Caco-2 (cell line): Measurements from ENCODE around the gene MEDAG. TPM values are rescaled to one million over a fixed set of nuclear protein-coding genes. Genes with fewer than 3 reads are reported as not detected.

ENCODE experiments used
- BruUV-seq: library from RNA; stranded (reverse); fragments of 400-500 nt; replicated peaks from 2 replicates; lab custom pipeline; 2021; lab: Mats Ljungman, UMichigan
- CTCF ChIA-PET: fragments of 300-600 bp; sonication (Branson Sonifier 250); formaldehyde crosslinking; loops from one replicate; lab custom pipeline; 2022; ENCODE audit warnings: antibody characterized with exemption; lab: Charles Lee
- POLR2A ChIA-PET: fragments of 300-600 bp; sonication (Branson Sonifier 250); formaldehyde crosslinking; loops from one replicate; lab custom pipeline; 2022; ENCODE audit warnings: antibody characterized with exemption; lab: Charles Lee
- DNase-seq, 2 experiments: peaks; one replicate each; pipeline versions ENCODE4 v3.0.0 to v3.0.0-alpha.2; 2020 to 2022
- H3K27me3 ChIP-seq: replicated peaks from 2 replicates; pipeline ENCODE4 v1.6.0; 2011; ENCODE audit warnings: low read length; ENCODE audit not compliant: control insufficient read depth, insufficient read depth
- H3K36me3 ChIP-seq: 2 replicates; pipeline ENCODE4 v1.5.1; 2011; ENCODE audit warnings: low read length; ENCODE audit not compliant: control insufficient read depth, insufficient read depth
- H3K4me1 ChIP-seq: fragments of 250-450 bp; sonication (Bioruptor Pico); 2 replicates; pipeline ENCODE4 v1.5.1; 2020; ENCODE audit warnings: mild to moderate bottlenecking
- H3K4me3 ChIP-seq: 2 replicates; pipeline ENCODE4 v1.5.1; 2011; ENCODE audit warnings: low read depth, mild to moderate bottlenecking, control low read depth, low read length
- H3K9me3 ChIP-seq: fragments of 250-450 bp; sonication (Bioruptor Pico); 2 replicates; pipeline ENCODE4 v1.5.1; 2020; ENCODE audit warnings: mild to moderate bottlenecking, moderate library complexity
- H3K27ac Mint-ChIP-seq: one replicate; pipeline ENCODE4 v1.8.0; 2022; ENCODE audit warnings: mixed read lengths; ENCODE audit not compliant: unreplicated experiment
- H3K27me3 Mint-ChIP-seq: one replicate; pipeline ENCODE4 v1.8.0; 2022; ENCODE audit warnings: mixed read lengths; ENCODE audit not compliant: insufficient read depth, unreplicated experiment
- H3K36me3 Mint-ChIP-seq: one replicate; pipeline ENCODE4 v1.8.0; 2022; ENCODE audit warnings: mild to moderate bottlenecking, mixed read lengths; ENCODE audit not compliant: insufficient read depth, unreplicated experiment
- H3K4me1 Mint-ChIP-seq: one replicate; pipeline ENCODE4 v1.8.0; 2022; ENCODE audit warnings: low read depth, mixed read lengths; ENCODE audit not compliant: unreplicated experiment
- H3K4me3 Mint-ChIP-seq: one replicate; pipeline ENCODE4 v1.8.0; 2022; ENCODE audit warnings: mild to moderate bottlenecking, moderate library complexity, mixed read lengths; ENCODE audit not compliant: unreplicated experiment
- H3K9me3 Mint-ChIP-seq: one replicate; pipeline ENCODE4 v1.8.0; 2022; ENCODE audit warnings: mixed read lengths; ENCODE audit not compliant: unreplicated experiment
- intact Hi-C: fragments of 100-400 bp; cut with micrococcal nuclease; formaldehyde crosslinking; loops from one replicate; pipeline ENCODE4 v1.10.0; 2022; ENCODE audit not compliant: unreplicated experiment
- total RNA-seq: library from RNA; stranded (reverse); gene quantifications from 2 replicates; pipeline ENCODE4 v1.2.3, GENCODE V29; 2022
- TF ChIP-seq, protein P1 (sequence below), 2 experiments: fragments of 200-600 bp in 1 of 2; IDR thresholded peaks; 1 replicate in 1 of 2; 2 replicates in 1 of 2; pipeline versions ENCODE4 v1.5.1 to v1.8.0; 2011 to 2022; ENCODE audit warnings: antibody characterized with exemption in 1 of 2, control low read depth in 1 of 2, inconsistent platforms in 1 of 2, low read depth in 1 of 2, low read length in 1 of 2, mild to moderate bottlenecking in 1 of 2, moderate library complexity in 1 of 2; ENCODE audit not compliant: insufficient read depth in 1 of 2, severe bottlenecking in 1 of 2, unreplicated experiment in 1 of 2

Gene MEDAG
- total RNA-seq, 1 experiment from 2014 or later: not detected

DNA sequence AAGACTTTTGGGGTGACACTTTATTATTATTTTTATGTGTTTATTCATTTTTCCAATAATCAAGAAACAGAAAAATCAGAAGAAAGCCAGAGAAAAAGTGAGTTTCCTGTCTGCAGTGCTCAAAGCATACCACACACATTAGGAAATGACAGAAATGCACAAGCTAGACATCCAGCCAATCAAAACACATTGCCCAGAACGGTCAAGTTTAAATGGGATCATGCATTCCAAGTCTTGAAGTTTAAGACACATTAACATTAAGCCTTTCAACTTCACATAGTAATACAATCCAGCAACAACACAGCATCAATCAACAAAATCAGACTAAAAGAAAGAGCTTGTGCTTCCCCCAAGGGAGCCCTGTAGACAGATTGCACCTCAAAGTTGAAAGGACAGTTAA is 28.7 kb upstream of the MEDAG start:
- H3K9me3 Mint-ChIP-seq: no peaks in the 10 kb centered on the region
- intact Hi-C loops: no loop called here
- no peaks in the 10 kb centered on the region for H3K36me3 Mint-ChIP-seq
- no peak for DNase-seq
- H3K4me1 Mint-ChIP-seq: no peaks in the 10 kb centered on the region
- no peak overlapping the region for H3K4me3 Mint-ChIP-seq
- H3K27me3 Mint-ChIP-seq: peaks cover 4% of the 10 kb centered on the region
- no peaks in the 10 kb centered on the region for H3K9me3 ChIP-seq
- H3K4me3 ChIP-seq: no peak overlapping the region
- ChIA-PET POLR2A (no interaction called here), CTCF (no interaction called here)
- H3K27ac Mint-ChIP-seq: no peak overlapping the region
- BruUV-seq: no TSS peak
- no peaks in the 10 kb centered on the region for H3K36me3 ChIP-seq
- no peaks in the 10 kb centered on the region for H3K4me1 ChIP-seq
- TF ChIP-seq, protein P1, sequence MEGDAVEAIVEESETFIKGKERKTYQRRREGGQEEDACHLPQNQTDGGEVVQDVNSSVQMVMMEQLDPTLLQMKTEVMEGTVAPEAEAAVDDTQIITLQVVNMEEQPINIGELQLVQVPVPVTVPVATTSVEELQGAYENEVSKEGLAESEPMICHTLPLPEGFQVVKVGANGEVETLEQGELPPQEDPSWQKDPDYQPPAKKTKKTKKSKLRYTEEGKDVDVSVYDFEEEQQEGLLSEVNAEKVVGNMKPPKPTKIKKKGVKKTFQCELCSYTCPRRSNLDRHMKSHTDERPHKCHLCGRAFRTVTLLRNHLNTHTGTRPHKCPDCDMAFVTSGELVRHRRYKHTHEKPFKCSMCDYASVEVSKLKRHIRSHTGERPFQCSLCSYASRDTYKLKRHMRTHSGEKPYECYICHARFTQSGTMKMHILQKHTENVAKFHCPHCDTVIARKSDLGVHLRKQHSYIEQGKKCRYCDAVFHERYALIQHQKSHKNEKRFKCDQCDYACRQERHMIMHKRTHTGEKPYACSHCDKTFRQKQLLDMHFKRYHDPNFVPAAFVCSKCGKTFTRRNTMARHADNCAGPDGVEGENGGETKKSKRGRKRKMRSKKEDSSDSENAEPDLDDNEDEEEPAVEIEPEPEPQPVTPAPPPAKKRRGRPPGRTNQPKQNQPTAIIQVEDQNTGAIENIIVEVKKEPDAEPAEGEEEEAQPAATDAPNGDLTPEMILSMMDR (IDR thresholded peaks at IDR 0.05; ENCODE audit: insufficient read depth in 1 of 2, low read depth in 1 of 2, low read length in 1 of 2, severe bottlenecking in 1 of 2, unreplicated experiment in 1 of 2): no peak
- no peaks in the 10 kb centered on the region; the same call in 1 of the 2 replicates for H3K27me3 ChIP-seq

DNA sequence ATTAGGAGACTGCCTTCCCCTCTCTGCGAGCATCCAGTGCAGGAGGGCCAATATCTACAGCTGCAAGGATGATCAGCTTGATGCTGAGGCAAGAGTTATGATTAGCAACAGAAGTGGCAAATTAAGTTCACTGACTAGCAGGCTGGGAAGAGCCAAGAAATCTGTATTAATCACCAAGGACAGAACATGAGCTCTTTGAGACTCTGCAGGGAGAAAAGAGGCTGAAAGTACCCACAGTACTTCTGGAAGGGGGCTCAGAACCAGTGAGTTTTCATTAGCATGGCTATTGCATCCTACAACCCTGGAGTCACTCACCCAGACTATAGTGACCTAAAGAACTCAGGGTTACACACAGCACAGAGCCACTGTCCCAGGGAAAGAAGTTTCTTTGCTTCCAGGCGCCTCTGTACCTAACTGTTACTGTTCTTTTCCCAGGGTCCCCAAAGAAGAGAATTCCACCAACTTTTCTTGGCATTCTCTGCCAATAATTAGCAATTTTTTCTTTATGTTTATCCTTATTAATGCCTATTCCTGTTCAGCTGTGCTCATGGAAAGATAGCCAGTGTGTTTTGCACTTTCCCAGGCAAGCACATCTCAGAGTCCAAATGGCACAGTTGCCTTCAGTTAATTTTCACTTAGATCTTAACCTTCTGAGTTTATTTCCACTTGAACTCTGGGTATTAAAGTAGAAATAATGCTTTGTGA is 25.8 kb upstream of the MEDAG start:
- no peaks in the 10 kb centered on the region for H3K9me3 ChIP-seq
- intact Hi-C loops: no loop called here
- peaks cover 4% of the 10 kb centered on the region for H3K27me3 Mint-ChIP-seq
- DNase-seq: no peak
- H3K9me3 Mint-ChIP-seq: peaks cover 17% of the 10 kb centered on the region
- no peak overlapping the region for H3K4me3 Mint-ChIP-seq
- no peaks in the 10 kb centered on the region for H3K36me3 Mint-ChIP-seq
- no peaks in the 10 kb centered on the region; the same call in 1 of the 2 replicates for H3K4me1 ChIP-seq
- BruUV-seq: no TSS peak
- TF ChIP-seq, protein P1 (IDR thresholded peaks at IDR 0.05; ENCODE audit: insufficient read depth in 1 of 2, low read depth in 1 of 2, low read length in 1 of 2, severe bottlenecking in 1 of 2, unreplicated experiment in 1 of 2): no peak
- H3K27ac Mint-ChIP-seq: no peak overlapping the region
- H3K27me3 ChIP-seq: no peaks in the 10 kb centered on the region; the same call in 1 of the 2 replicates
- ChIA-PET CTCF (no interaction called here), POLR2A (no interaction called here)
- H3K4me3 ChIP-seq: no peak overlapping the region
- no peaks in the 10 kb centered on the region for H3K4me1 Mint-ChIP-seq
- H3K36me3 ChIP-seq: no peaks in the 10 kb centered on the region

GRCh38 chr13:30880856-30881155 is 25.3 kb upstream of the MEDAG start:
- Histone ChIP-seq H3K4me1 (no peaks in the 10 kb centered on the region; the same call in 1 of the 2 replicates), H3K36me3 (no peaks in the 10 kb centered on the region), H3K27me3 (no peaks in the 10 kb centered on the region; the same call in 1 of the 2 replicates), H3K4me3 (no peak overlapping the region), H3K9me3 (no peaks in the 10 kb centered on the region)
- CTCF ChIA-PET: no interaction called here
- Mint-ChIP-seq H3K27me3 (peaks cover 4% of the 10 kb centered on the region), H3K9me3 (peaks cover 18% of the 10 kb centered on the region), H3K4me3 (no peak overlapping the region), H3K36me3 (no peaks in the 10 kb centered on the region), H3K4me1 (no peaks in the 10 kb centered on the region), H3K27ac (no peak overlapping the region)
- no TSS peak for BruUV-seq
- TF ChIP-seq, protein P1 (IDR thresholded peaks at IDR 0.05; ENCODE audit: insufficient read depth in 1 of 2, low read depth in 1 of 2, low read length in 1 of 2, severe bottlenecking in 1 of 2, unreplicated experiment in 1 of 2): no peak
- intact Hi-C loops: no loop called here
- DNase-seq: no peak
- POLR2A ChIA-PET: no interaction called here
